ENCODE measurements around the gene KCND3. TPM values are rescaled to one million over a fixed set of nuclear protein-coding genes. Genes with fewer than 3 reads are reported as not detected.
"Not testable (repeated sequence)": the region's sequence is repeated elsewhere in the genome, so short reads cannot be mapped to it uniquely, and the experiment has no call there.

The KCND3 gene
- total RNA-seq, 4 donors from 2014 or later = 1.0 to 6.9 (median 3.9) TPM

DNA sequence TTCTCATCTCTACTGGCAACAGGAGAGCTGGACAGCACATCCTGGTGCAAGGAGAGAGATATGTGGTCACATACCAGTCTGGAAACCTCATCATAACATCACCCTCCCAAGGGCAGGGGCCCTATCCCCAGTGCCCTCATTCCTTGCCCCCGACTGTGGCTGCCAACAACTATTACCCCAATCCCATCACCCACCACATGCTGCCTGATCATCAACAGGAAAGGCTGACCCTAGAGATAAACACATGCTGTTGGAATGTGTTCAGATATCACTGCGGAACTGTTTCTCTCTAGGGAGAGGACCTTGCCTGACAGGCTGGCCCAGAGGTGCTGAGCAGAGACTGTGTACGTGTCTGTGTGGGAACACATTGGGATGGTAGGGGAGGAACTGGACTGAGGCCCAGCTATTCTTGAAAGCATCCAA, 245.8 kb downstream of the KCND3 start:
- Histone ChIP-seq H3K4me3 (no peak overlapping the region), H3K27me3 (no peaks in the 10 kb centered on the region), H3K27ac (no peak overlapping the region), H3K9me3 (no peaks in the 10 kb centered on the region), H3K4me1 (peaks cover 0 to 20% (median 7%) of the 10 kb centered on the region in 4 donors), H3K36me3 (no peaks in the 10 kb centered on the region)
- WGBS, 2 donors = 52 to 61% methylated on average over 3 of the region's 3 CpGs
- DNase-seq (ENCODE audit: low spot score in 2 of 2) = no peak
- TF ChIP-seq CTCF (IDR thresholded peaks at IDR 0.05) (no peak), POLR2A (IDR thresholded peaks at IDR 0.05) (no peak), EP300 (IDR thresholded peaks at IDR 0.05) (no peak)

- 78 to 80% methylated on average over 5 of the region's 5 CpGs for WGBS, 2 donors
- Histone ChIP-seq H3K36me3 (no peaks in the 10 kb centered on the region), H3K4me1 (peaks cover 0 to 26% (median 12%) of the 10 kb centered on the region in 4 donors), H3K27me3 (no peaks in the 10 kb centered on the region), H3K27ac (no peak overlapping the region), H3K9me3 (no peaks in the 10 kb centered on the region), H3K4me3 (no peak overlapping the region)
- DNase-seq (ENCODE audit: low spot score in 2 of 2) = no peak
- no peak for TF ChIP-seq CTCF (IDR thresholded peaks at IDR 0.05)
- TF ChIP-seq EP300 (IDR thresholded peaks at IDR 0.05) = no peak
- no peak for TF ChIP-seq POLR2A (IDR thresholded peaks at IDR 0.05)
Observed at GRCh38 chr1:111742938-111743549, 246.4 kb downstream of the KCND3 start.

- not testable (repeated sequence) for H3K9me3 ChIP-seq; DNase-seq (ENCODE audit: low spot score in 2 of 2); H3K27me3 ChIP-seq; H3K27ac ChIP-seq; H3K4me3 ChIP-seq; H3K36me3 ChIP-seq
- H3K4me1 ChIP-seq = peaks cover 0 to 34% (median 19%) of the 10 kb centered on the region in 4 donors
- 95 to 96% methylated on average over 14 of the region's 14 CpGs for WGBS, 2 donors
Observed at GRCh38 chr1:111742292-111742691, 247.2 kb downstream of the KCND3 start.

GRCh38 chr1:111739925-111740765, 249.3 kb downstream of the KCND3 start:
- DNase-seq (ENCODE audit: low spot score in 2 of 2) = peak in 1 of 2 donors; percentile 22
- H3K4me1 ChIP-seq = peaks cover 0 to 50% (median 35%) of the 10 kb centered on the region in 4 donors
- WGBS, 2 donors = 2% methylated on average over 61 to 63 of the region's 63 CpGs

More at GRCh38 chr1:111739925-111740765, 249.3 kb downstream of the KCND3 start:
- Histone ChIP-seq H3K27me3 (no peaks in the 10 kb centered on the region), H3K9me3 (no peaks in the 10 kb centered on the region), H3K36me3 (no peaks in the 10 kb centered on the region), H3K4me3 (peak overlapping the region; percentile 54 to 73 (median 62)), H3K27ac (peak overlapping the region; percentile 77 to 94 (median 85))
- TF ChIP-seq POLR2A (IDR thresholded peaks at IDR 0.05) = no peak
- no peak for TF ChIP-seq EP300 (IDR thresholded peaks at IDR 0.05)
- TF ChIP-seq CTCF (IDR thresholded peaks at IDR 0.05) = no peak

All from tibial nerve (tissue), 4 donors.